OCI-LY7 (cell line): ENCODE results near the gene KIAA1671. TPM values are rescaled to one million over a fixed set of nuclear protein-coding genes. Genes with fewer than 3 reads are reported as not detected.
"Not testable (repeated sequence)": the region's sequence is repeated elsewhere in the genome, so short reads cannot be mapped to it uniquely, and the experiment has no call there.

Experiments used
- BruUV-seq: library from RNA; stranded (reverse); fragments of 400-500 nt; replicated peaks from 2 replicates; lab custom pipeline; 2021; lab: Mats Ljungman, UMichigan
- CTCF ChIA-PET: fragments of 300-600 bp; sonication (Branson Sonifier 250); formaldehyde crosslinking; loops from one replicate; lab custom pipeline; 2022; ENCODE audit warnings: antibody characterized with exemption; ENCODE audit not compliant: unreplicated experiment; lab: Charles Lee
- POLR2A ChIA-PET: fragments of 300-600 bp; sonication (Branson Sonifier 250); formaldehyde crosslinking; loops from one replicate; lab custom pipeline; 2022; ENCODE audit warnings: antibody characterized with exemption; lab: Charles Lee
- DNase-seq: peaks from one replicate; pipeline ENCODE4 v3.0.0-alpha.2; 2015; ENCODE audit warnings: low spot score
- H2AFZ ChIP-seq: fragments of 200-600 bp; sonication (generic), shearing (Covaris generic); 2 replicates; pipeline ENCODE4 v1.6.1; 2014; ENCODE audit warnings: mild to moderate bottlenecking, antibody characterized with exemption, low read length, moderate library complexity
- H3K27ac ChIP-seq: fragments of 200-600 bp; sonication (generic); 2 replicates; pipeline ENCODE4 v1.5.1; 2014; ENCODE audit warnings: mixed run types, low read depth, mild to moderate bottlenecking, moderate library complexity, low read length, inconsistent platforms; ENCODE audit not compliant: poor library complexity, severe bottlenecking
- H3K36me3 ChIP-seq: fragments of 200-600 bp; sonication (generic); 2 replicates; pipeline ENCODE4 v1.6.1; 2014; ENCODE audit warnings: mild to moderate bottlenecking, antibody characterized with exemption, low read length, moderate library complexity, mixed read lengths; ENCODE audit not compliant: insufficient read depth
- H3K4me1 ChIP-seq: fragments of 200-600 bp; sonication (generic); 2 replicates; pipeline ENCODE4 v1.5.1; 2014; ENCODE audit warnings: mild to moderate bottlenecking, low read length; ENCODE audit not compliant: insufficient read depth, poor library complexity, severe bottlenecking
- H3K4me2 ChIP-seq: fragments of 200-600 bp; sonication (generic); 2 replicates; pipeline ENCODE4 v1.6.1; 2014; ENCODE audit warnings: mild to moderate bottlenecking, low read length
- H3K4me3 ChIP-seq: fragments of 200-600 bp; sonication (generic); 2 replicates; pipeline ENCODE4 v1.5.1; 2014; ENCODE audit warnings: mild to moderate bottlenecking, low read depth, low read length; ENCODE audit not compliant: poor library complexity, severe bottlenecking
- H3K79me2 ChIP-seq: fragments of 200-600 bp; sonication (generic); 2 replicates; pipeline ENCODE4 v1.6.1; 2016; ENCODE audit warnings: low read depth, mild to moderate bottlenecking, low read length, moderate library complexity, mixed read lengths; ENCODE audit not compliant: insufficient read depth
- H3K9me2 ChIP-seq: fragments of 200-600 bp; sonication (generic); 2 replicates; pipeline ENCODE4 v1.6.1; 2016; ENCODE audit warnings: mild to moderate bottlenecking, low read length, mixed read lengths; ENCODE audit not compliant: insufficient read depth
- H3K9me3 ChIP-seq: fragments of 200-600 bp; sonication (generic); 2 replicates; pipeline ENCODE4 v1.6.1; 2014; ENCODE audit warnings: mild to moderate bottlenecking, mixed run types, low read length, mixed read lengths
- H4K20me1 ChIP-seq: fragments of 200-600 bp; sonication (generic); 2 replicates; pipeline ENCODE4 v1.6.1; 2014; ENCODE audit warnings: mild to moderate bottlenecking, antibody characterized with exemption, low read length, moderate library complexity, mixed read lengths; ENCODE audit not compliant: insufficient read depth
- EZH2phosphoT487 ChIP-seq: fragments of 200-600 bp; sonication (generic); IDR thresholded peaks from 2 replicates; pipeline ENCODE4 v1.6.1; 2018; ENCODE audit warnings: low read depth, borderline replicate concordance, mild to moderate bottlenecking, mixed run types, antibody characterized with exemption, low read length, moderate library complexity, mixed read lengths
- intact Hi-C: fragments of 100-400 bp; cut with micrococcal nuclease; formaldehyde crosslinking; loops from one replicate; pipeline ENCODE4 v1.10.0; 2022; ENCODE audit not compliant: unreplicated experiment
- total RNA-seq, 2 experiments: library from RNA; depleted of rRNA in 1 of 2; stranded (reverse); fragments of >200 nt in 1 of 2; shearing (Covaris generic) in 1 of 2; gene quantifications; 2 replicates each; pipeline ENCODE4 v1.2.3, GENCODE V29; 2014 to 2022
- TF ChIP-seq, protein P1 (sequence below): fragments of 200-600 bp; sonication (generic); conservative IDR thresholded peaks from 2 replicates; pipeline ENCODE4 v1.5.1; 2014; ENCODE audit warnings: mild to moderate bottlenecking, antibody characterized with exemption, low read length, moderate library complexity, mixed read lengths

Gene KIAA1671
- total RNA-seq, 2 experiments from 2014 or later, result not detected

DNA sequence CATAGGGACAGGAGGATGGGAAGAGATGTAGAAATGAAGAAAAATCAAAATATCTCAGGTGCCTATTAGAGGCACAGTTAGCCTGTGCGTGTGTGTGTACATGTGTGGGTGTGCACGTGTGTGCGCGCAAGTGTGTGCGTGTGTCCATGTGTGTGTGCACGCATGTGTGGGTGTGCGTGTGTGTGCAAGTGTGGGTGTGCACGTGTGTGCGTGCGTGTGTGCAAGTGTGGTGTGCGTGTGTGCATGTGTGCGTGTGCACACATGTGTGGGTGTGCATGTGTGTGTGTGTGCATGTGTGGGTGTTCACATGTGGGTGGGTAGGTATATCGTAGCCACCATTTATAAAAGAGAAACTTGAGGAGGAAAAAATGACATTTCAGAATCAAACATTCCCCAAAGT is 276.3 kb downstream of the KIAA1671 start:
- Histone ChIP-seq H3K27ac (no peak overlapping the region), H3K79me2 (no peaks in the 10 kb centered on the region), H3K36me3 (no peaks in the 10 kb centered on the region), H3K4me3 (no peak overlapping the region), H4K20me1 (no peaks in the 10 kb centered on the region), H3K4me2 (no peak overlapping the region), H2AFZ (no peak overlapping the region), H3K9me2 (no peaks in the 10 kb centered on the region), H3K9me3 (no peaks in the 10 kb centered on the region), H3K4me1 (no peaks in the 10 kb centered on the region)
- ChIA-PET POLR2A (no interaction called here), CTCF (no interaction called here)
- intact Hi-C loops, result no loop called here
- TF ChIP-seq, protein P1, sequence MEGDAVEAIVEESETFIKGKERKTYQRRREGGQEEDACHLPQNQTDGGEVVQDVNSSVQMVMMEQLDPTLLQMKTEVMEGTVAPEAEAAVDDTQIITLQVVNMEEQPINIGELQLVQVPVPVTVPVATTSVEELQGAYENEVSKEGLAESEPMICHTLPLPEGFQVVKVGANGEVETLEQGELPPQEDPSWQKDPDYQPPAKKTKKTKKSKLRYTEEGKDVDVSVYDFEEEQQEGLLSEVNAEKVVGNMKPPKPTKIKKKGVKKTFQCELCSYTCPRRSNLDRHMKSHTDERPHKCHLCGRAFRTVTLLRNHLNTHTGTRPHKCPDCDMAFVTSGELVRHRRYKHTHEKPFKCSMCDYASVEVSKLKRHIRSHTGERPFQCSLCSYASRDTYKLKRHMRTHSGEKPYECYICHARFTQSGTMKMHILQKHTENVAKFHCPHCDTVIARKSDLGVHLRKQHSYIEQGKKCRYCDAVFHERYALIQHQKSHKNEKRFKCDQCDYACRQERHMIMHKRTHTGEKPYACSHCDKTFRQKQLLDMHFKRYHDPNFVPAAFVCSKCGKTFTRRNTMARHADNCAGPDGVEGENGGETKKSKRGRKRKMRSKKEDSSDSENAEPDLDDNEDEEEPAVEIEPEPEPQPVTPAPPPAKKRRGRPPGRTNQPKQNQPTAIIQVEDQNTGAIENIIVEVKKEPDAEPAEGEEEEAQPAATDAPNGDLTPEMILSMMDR, result no peak
- no peak for TF ChIP-seq EZH2phosphoT487
- no peak for DNase-seq
- BruUV-seq, result no TSS peak

DNA sequence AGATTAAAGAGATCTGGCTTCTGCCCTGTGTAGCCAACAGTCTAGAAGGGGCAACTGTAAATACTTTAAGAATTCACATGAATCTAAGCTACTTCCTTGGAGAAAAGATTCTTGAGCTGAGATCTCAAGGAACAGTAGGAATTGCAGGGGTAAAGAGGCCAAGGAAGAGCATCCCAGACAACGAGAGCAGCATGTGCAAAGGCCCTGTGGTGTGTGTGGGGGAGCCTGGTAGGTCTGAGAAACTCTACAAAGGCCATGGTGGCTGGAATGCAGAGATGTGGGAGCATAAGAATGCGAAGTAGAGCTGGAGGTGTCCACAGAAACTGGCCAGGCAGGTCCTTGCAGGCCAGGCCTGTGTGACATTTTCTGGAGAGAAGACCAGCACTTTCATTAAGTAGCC is 278.2 kb downstream of the KIAA1671 start:
- H3K79me2 ChIP-seq, DNase-seq, H3K9me2 ChIP-seq, H3K9me3 ChIP-seq, BruUV-seq, H3K36me3 ChIP-seq, H3K27ac ChIP-seq, H3K4me2 ChIP-seq, CTCF ChIA-PET, intact Hi-C loops, H3K4me3 ChIP-seq, POLR2A ChIA-PET, H4K20me1 ChIP-seq, H2AFZ ChIP-seq, H3K4me1 ChIP-seq: not testable (repeated sequence)

DNA sequence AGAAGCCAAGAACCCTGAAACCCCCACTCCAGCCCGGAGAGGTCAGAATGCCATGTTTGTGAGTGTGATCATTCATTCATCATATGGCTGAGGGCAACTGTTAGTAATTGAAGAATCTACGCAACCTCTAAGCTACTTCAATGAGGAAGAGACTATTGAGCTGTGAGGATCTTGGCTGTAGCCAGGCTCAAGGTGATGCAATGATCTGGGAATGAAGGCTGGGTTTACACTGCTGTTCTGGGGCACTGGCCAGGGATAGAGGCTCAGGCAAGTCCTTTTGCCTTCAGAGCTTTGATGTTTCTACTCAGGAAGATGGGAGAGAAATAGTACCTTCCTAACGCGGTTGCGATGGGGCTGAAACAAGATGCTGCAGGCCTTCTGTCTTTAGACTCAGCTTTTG is 279.8 kb downstream of the KIAA1671 start:
- CTCF ChIA-PET, result no interaction called here

GRCh38 chr22:25233706-25234105 is 281.2 kb downstream of the KIAA1671 start:
- BruUV-seq, H3K79me2 ChIP-seq, CTCF ChIA-PET, H3K4me3 ChIP-seq, H3K9me2 ChIP-seq, H3K27ac ChIP-seq, H3K4me1 ChIP-seq, DNase-seq, H3K36me3 ChIP-seq, H3K9me3 ChIP-seq, H4K20me1 ChIP-seq, H3K4me2 ChIP-seq, POLR2A ChIA-PET, H2AFZ ChIP-seq: not testable (repeated sequence)
- intact Hi-C loops, result loop anchor here (2.0 kb wide), 1 partner anchor 539 kb away; no protein-coding TSS in a partner anchor

More for the DNA sequence above, 279.8 kb downstream of the KIAA1671 start:
- Histone ChIP-seq H3K36me3 (no peaks in the 10 kb centered on the region), H3K4me1 (no peaks in the 10 kb centered on the region), H3K27ac (no peak overlapping the region), H3K9me2 (no peaks in the 10 kb centered on the region), H3K9me3 (no peaks in the 10 kb centered on the region), H3K79me2 (no peaks in the 10 kb centered on the region), H2AFZ (no peak overlapping the region), H4K20me1 (no peaks in the 10 kb centered on the region), H3K4me2 (no peak overlapping the region), H3K4me3 (no peak overlapping the region)
- no TSS peak for BruUV-seq
- intact Hi-C loops, result no loop called here
- POLR2A ChIA-PET, result interaction anchor here (0.6 kb wide), 1 partner anchor 1211 kb away, joined by 3 read pairs; no protein-coding TSS in a partner anchor
- no peak for TF ChIP-seq EZH2phosphoT487
- TF ChIP-seq, protein P1, result no peak
- no peak for DNase-seq
